ENCODE measurements around the gene IFRD1. TPM values are rescaled to one million over a fixed set of nuclear protein-coding genes. Genes with fewer than 3 reads are reported as not detected.

Gene IFRD1
- total RNA-seq, 4 donors from 2014 or later = 29.6 to 37.3 (median 32.1) TPM

- no peak overlapping the region for H3K4me3 ChIP-seq (ENCODE audit: low read depth, poor library complexity, severe bottlenecking)
- no peak for DNase-seq (ENCODE audit: low spot score in 2 of 2)
- intact Hi-C loops (cut with DNase I; ENCODE audit: low total_unique reads) = no loop called here
- WGBS, 2 donors = 58 to 97% methylated on average over 2 of the region's 2 CpGs
- TF ChIP-seq POLR2A (IDR thresholded peaks at IDR 0.05) (no peak), CTCF (IDR thresholded peaks at IDR 0.05) (no peak)
Observed at GRCh38 chr7:112430649-112431048, 19.6 kb upstream of the IFRD1 start.

GRCh38 chr7:112431803-112432202 lies 18.5 kb upstream of the IFRD1 start:
- H3K4me3 ChIP-seq (ENCODE audit: low read depth, poor library complexity, severe bottlenecking) = no peak overlapping the region
- 92 to 95% methylated on average over 3 of the region's 3 CpGs for WGBS, 2 donors
- no peak for DNase-seq (ENCODE audit: low spot score in 2 of 2)
- intact Hi-C loops (cut with DNase I; ENCODE audit: low total_unique reads) = no loop called here
- TF ChIP-seq POLR2A (IDR thresholded peaks at IDR 0.05) (no peak), CTCF (IDR thresholded peaks at IDR 0.05) (no peak)

- DNase-seq (ENCODE audit: low spot score in 2 of 2) = no peak
- 58 to 69% methylated on average over 1 of the region's 1 CpG for WGBS, 2 donors
- intact Hi-C loops (cut with DNase I; ENCODE audit: low total_unique reads) = no loop called here
- H3K4me3 ChIP-seq (ENCODE audit: low read depth, poor library complexity, severe bottlenecking) = no peak overlapping the region
- TF ChIP-seq POLR2A (IDR thresholded peaks at IDR 0.05) (no peak), CTCF (IDR thresholded peaks at IDR 0.05) (no peak)
Observed at GRCh38 chr7:112433289-112433688, 17.0 kb upstream of the IFRD1 start.

GRCh38 chr7:112437072-112437471 lies 13.2 kb upstream of the IFRD1 start:
- WGBS, 2 donors = 71 to 76% methylated on average over 1 of the region's 1 CpG
- no peak overlapping the region for H3K4me3 ChIP-seq (ENCODE audit: low read depth, poor library complexity, severe bottlenecking)
- TF ChIP-seq CTCF (IDR thresholded peaks at IDR 0.05) = no peak
- TF ChIP-seq POLR2A (IDR thresholded peaks at IDR 0.05) = no peak
- DNase-seq (ENCODE audit: low spot score in 2 of 2) = no peak
- intact Hi-C loops (cut with DNase I; ENCODE audit: low total_unique reads) = no loop called here

GRCh38 chr7:112439476-112439875 lies 10.8 kb upstream of the IFRD1 start:
- H3K4me3 ChIP-seq (ENCODE audit: low read depth, poor library complexity, severe bottlenecking) = no peak overlapping the region
- TF ChIP-seq CTCF (IDR thresholded peaks at IDR 0.05) (no peak), POLR2A (IDR thresholded peaks at IDR 0.05) (no peak)
- no peak for DNase-seq (ENCODE audit: low spot score in 2 of 2)
- intact Hi-C loops (cut with DNase I; ENCODE audit: low total_unique reads) = no loop called here
- WGBS, 2 donors = 79 to 88% methylated on average over 1 of the region's 1 CpG

- no peak for DNase-seq (ENCODE audit: low spot score in 2 of 2)
- WGBS, 2 donors = 92 to 97% methylated on average over 2 of the region's 2 CpGs
- intact Hi-C loops (cut with DNase I; ENCODE audit: low total_unique reads) = no loop called here
- H3K4me3 ChIP-seq (ENCODE audit: low read depth, poor library complexity, severe bottlenecking) = no peak overlapping the region
- TF ChIP-seq POLR2A (IDR thresholded peaks at IDR 0.05) = no peak
Observed at GRCh38 chr7:112442210-112442609, 8.1 kb upstream of the IFRD1 start.
